Type B pancreatic cell (in vitro differentiated cells): ENCODE measurements around the gene TENM3. TPM values are rescaled to one million over a fixed set of nuclear protein-coding genes. Genes with fewer than 3 reads are reported as not detected.

ENCODE experiments used
- DNase-seq: peaks from one replicate; pipeline ENCODE4 v3.0.0; 2021; ENCODE audit warnings: mixed read lengths; ENCODE audit not compliant: unreplicated experiment; ENCODE audit errors: extremely low spot score
- H3K27ac Mint-ChIP-seq: 2 replicates; pipeline ENCODE4 v1.8.0; 2021; ENCODE audit warnings: mild to moderate bottlenecking, mixed read lengths
- H3K27me3 Mint-ChIP-seq: 2 replicates; pipeline ENCODE4 v1.8.0; 2021; ENCODE audit warnings: mixed read lengths
- H3K36me3 Mint-ChIP-seq: 2 replicates; pipeline ENCODE4 v1.8.0; 2021; ENCODE audit warnings: mixed read lengths
- H3K4me1 Mint-ChIP-seq: one replicate; pipeline ENCODE4 v1.8.0; 2021; ENCODE audit warnings: mixed read lengths; ENCODE audit not compliant: unreplicated experiment
- H3K4me3 Mint-ChIP-seq: 2 replicates; pipeline ENCODE4 v1.8.0; 2021; ENCODE audit warnings: mild to moderate bottlenecking, mixed read lengths
- H3K9me3 Mint-ChIP-seq: 2 replicates; pipeline ENCODE4 v1.8.0; 2021; ENCODE audit warnings: mixed read lengths
- total RNA-seq: library from RNA; stranded (reverse); gene quantifications from 2 replicates; pipeline ENCODE4 v1.2.1, GENCODE V29; 2021; ENCODE audit warnings: low replicate concordance
- TF ChIP-seq, protein P1 (sequence below): fragments of 200-600 bp; sonication (generic); conservative IDR thresholded peaks from 2 replicates; pipeline ENCODE4 v1.5.0; 2021; ENCODE audit warnings: antibody characterized with exemption, mild to moderate bottlenecking

Gene TENM3
- total RNA-seq, 1 donor from 2014 or later, result 73.5 TPM

DNA sequence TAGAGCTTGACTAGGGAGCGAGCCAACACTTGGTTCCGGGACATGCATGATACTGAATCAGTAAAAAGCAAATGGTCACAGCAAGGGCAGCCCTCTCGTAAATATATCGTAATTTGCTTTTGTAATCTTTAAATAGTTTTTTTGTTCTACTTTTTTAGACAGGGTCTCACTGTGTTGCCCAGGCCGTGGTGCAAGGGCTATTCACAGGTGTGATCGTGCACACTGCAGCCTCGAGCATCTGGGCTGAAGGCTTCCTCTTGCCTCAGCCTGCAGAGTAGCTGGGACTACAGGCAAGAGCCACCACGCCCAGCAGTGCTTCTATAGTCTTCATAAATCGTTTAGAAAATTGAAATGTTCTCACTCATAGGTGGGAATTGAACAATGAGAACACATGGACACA is 309.7 kb downstream of the TENM3 start:
- H3K4me1 Mint-ChIP-seq, result peaks cover 36% of the 10 kb centered on the region
- no peaks in the 10 kb centered on the region for H3K9me3 Mint-ChIP-seq
- no peak overlapping the region for H3K4me3 Mint-ChIP-seq

DNA sequence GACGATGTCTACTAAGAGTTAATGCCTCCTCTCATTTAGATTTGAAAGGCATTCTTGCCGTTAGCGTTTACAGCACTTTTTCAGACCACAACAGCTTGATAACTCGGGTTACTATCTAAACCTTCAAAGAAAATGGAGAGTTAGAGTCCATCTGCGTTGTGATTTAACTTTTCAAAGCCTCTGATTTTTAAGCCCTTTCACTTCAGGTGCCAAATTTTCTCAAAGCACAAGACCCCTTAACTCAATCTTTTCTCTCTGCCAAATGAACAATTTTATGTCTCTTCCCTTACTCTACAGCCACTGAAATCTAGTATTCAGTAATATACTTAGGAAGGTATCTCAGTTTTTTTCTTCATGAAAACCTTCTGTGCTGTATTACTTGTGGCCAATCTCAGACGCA is 310.5 kb downstream of the TENM3 start:
- TF ChIP-seq, protein P1, sequence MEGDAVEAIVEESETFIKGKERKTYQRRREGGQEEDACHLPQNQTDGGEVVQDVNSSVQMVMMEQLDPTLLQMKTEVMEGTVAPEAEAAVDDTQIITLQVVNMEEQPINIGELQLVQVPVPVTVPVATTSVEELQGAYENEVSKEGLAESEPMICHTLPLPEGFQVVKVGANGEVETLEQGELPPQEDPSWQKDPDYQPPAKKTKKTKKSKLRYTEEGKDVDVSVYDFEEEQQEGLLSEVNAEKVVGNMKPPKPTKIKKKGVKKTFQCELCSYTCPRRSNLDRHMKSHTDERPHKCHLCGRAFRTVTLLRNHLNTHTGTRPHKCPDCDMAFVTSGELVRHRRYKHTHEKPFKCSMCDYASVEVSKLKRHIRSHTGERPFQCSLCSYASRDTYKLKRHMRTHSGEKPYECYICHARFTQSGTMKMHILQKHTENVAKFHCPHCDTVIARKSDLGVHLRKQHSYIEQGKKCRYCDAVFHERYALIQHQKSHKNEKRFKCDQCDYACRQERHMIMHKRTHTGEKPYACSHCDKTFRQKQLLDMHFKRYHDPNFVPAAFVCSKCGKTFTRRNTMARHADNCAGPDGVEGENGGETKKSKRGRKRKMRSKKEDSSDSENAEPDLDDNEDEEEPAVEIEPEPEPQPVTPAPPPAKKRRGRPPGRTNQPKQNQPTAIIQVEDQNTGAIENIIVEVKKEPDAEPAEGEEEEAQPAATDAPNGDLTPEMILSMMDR, result no peak
- no peaks in the 10 kb centered on the region for H3K9me3 Mint-ChIP-seq
- no peak for DNase-seq
- H3K27ac Mint-ChIP-seq, result no peak overlapping the region
- H3K27me3 Mint-ChIP-seq, result no peaks in the 10 kb centered on the region
- H3K4me1 Mint-ChIP-seq, result peaks cover 34% of the 10 kb centered on the region
- H3K4me3 Mint-ChIP-seq, result no peak overlapping the region
- H3K36me3 Mint-ChIP-seq, result peaks cover 4% of the 10 kb centered on the region

More for the DNA sequence above, 309.7 kb downstream of the TENM3 start:
- no peaks in the 10 kb centered on the region for H3K27me3 Mint-ChIP-seq
- H3K27ac Mint-ChIP-seq, result no peak overlapping the region
- DNase-seq, result no peak
- TF ChIP-seq, protein P1, result no peak
- peaks cover 4% of the 10 kb centered on the region for H3K36me3 Mint-ChIP-seq

DNA sequence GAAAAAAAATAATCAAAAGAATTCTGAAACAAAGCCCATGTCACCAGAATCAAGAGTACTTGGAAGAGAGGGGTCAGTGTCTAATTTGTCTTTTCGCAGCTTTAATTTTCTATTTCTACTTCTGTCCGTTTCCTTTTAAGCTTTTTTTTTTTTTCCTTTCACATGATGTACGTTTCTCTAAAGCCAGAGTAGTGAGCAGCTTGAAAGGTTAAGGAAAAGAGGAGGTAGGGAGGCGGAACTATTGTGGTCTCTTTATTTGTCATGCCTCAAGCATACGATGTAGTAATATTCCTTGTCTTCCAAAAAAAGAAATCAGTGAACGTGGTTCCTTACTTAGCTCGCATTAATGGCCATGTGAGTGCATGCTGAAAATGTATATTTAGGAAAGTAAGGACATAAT is 311.5 kb downstream of the TENM3 start:
- Mint-ChIP-seq H3K4me3 (no peak overlapping the region), H3K27ac (no peak overlapping the region), H3K36me3 (peaks cover 4% of the 10 kb centered on the region), H3K4me1 (peaks cover 24% of the 10 kb centered on the region), H3K27me3 (no peaks in the 10 kb centered on the region), H3K9me3 (no peaks in the 10 kb centered on the region)
- no peak for DNase-seq
- TF ChIP-seq, protein P1, result no peak

DNA sequence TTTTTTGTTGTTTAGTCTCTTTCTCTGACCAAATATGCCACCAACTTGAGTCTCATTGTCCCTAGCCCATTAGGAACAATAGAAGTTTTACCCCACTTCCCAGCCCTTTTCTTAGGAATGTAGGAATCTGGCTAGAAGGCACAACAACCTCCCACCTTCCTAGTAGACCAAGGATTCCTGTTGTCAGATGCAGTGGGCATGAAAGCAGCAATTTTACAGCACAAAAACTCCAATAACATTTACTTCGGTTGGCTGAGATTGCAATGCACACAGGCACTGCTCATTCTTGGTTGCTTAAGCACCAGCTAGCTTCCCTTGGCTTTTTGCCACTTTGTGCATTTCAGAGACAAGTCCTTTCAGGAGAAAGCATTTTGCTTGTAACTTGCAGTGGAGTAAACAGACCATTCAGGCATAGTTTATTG is 312.8 kb downstream of the TENM3 start:
- H3K9me3 Mint-ChIP-seq, result no peaks in the 10 kb centered on the region
- TF ChIP-seq, protein P1, result no peak
- peaks cover 4% of the 10 kb centered on the region for H3K36me3 Mint-ChIP-seq
- H3K27me3 Mint-ChIP-seq, result no peaks in the 10 kb centered on the region
- H3K27ac Mint-ChIP-seq, result no peak overlapping the region
- H3K4me3 Mint-ChIP-seq, result no peak overlapping the region
- DNase-seq, result no peak
- peaks cover 28% of the 10 kb centered on the region for H3K4me1 Mint-ChIP-seq

DNA sequence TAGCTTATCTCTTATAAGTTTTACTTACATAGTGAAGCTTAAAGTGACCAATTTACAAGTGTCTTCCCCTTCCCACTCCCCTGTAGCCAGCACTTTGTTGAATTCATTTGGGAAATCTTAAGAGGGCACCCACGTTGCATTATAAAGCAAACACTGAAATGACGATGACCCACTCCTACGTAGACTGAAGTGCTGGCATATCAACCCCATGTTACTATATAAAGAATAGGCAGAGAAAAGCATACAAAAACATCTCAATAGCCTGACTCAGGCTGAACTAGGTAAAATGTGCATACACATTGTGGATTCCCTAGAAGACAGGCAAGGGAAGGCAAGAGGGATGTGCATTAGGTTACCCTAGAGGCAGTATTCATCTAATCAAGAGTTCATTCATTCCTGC is 313.4 kb downstream of the TENM3 start:
- H3K36me3 Mint-ChIP-seq, result peaks cover 4% of the 10 kb centered on the region

More for the DNA sequence above, 313.4 kb downstream of the TENM3 start:
- Mint-ChIP-seq H3K9me3 (no peaks in the 10 kb centered on the region), H3K4me3 (no peak overlapping the region), H3K27ac (no peak overlapping the region), H3K4me1 (peaks cover 28% of the 10 kb centered on the region), H3K27me3 (no peaks in the 10 kb centered on the region)
- TF ChIP-seq, protein P1, result no peak
- DNase-seq, result no peak
